Cardiac fibroblast (primary cell): ENCODE measurements around the gene OR10A4.

Source experiments
- DNase-seq, 2 donors: peaks; one replicate each; pipeline versions ENCODE4 v3.0.0 to v3.0.0-alpha.2; 2010; ENCODE audit warnings: low read depth in 2 of 2
- H3K4me3 ChIP-seq, 2 donors: replicated peaks in 1 of 2; 1 replicate in 1 of 2; 2 replicates in 1 of 2; pipeline ENCODE4 v1.5.1; 2011; ENCODE audit warnings: low read depth in 2 of 2, low read length in 2 of 2, mild to moderate bottlenecking in 2 of 2, moderate library complexity in 1 of 2
- TF ChIP-seq, protein P1 (sequence below): IDR thresholded peaks from one replicate; pipeline ENCODE4 v1.5.1; 2011; ENCODE audit warnings: low read depth, mild to moderate bottlenecking, low read length, inconsistent platforms

The OR10A4 gene

GRCh38 chr11:6927030-6927617 is 50.7 kb downstream of the OR10A4 start:
- no peak for DNase-seq
- peak overlapping the region; percentile 93 for H3K4me3 ChIP-seq
- TF ChIP-seq, protein P1, sequence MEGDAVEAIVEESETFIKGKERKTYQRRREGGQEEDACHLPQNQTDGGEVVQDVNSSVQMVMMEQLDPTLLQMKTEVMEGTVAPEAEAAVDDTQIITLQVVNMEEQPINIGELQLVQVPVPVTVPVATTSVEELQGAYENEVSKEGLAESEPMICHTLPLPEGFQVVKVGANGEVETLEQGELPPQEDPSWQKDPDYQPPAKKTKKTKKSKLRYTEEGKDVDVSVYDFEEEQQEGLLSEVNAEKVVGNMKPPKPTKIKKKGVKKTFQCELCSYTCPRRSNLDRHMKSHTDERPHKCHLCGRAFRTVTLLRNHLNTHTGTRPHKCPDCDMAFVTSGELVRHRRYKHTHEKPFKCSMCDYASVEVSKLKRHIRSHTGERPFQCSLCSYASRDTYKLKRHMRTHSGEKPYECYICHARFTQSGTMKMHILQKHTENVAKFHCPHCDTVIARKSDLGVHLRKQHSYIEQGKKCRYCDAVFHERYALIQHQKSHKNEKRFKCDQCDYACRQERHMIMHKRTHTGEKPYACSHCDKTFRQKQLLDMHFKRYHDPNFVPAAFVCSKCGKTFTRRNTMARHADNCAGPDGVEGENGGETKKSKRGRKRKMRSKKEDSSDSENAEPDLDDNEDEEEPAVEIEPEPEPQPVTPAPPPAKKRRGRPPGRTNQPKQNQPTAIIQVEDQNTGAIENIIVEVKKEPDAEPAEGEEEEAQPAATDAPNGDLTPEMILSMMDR: no peak
